GM19023 (cell line): ENCODE measurements around the gene PHYH.
"Not testable (repeated sequence)": the region's sequence is repeated elsewhere in the genome, so short reads cannot be mapped to it uniquely, and the experiment has no call there.

Source experiments
- ATAC-seq: cut with Tn5 transposase; IDR thresholded peaks from one replicate; pipeline ENCODE4 v1.9.1; 2021; ENCODE audit warnings: mild to moderate bottlenecking, moderate library complexity; ENCODE audit not compliant: unreplicated experiment

Gene PHYH

DNA sequence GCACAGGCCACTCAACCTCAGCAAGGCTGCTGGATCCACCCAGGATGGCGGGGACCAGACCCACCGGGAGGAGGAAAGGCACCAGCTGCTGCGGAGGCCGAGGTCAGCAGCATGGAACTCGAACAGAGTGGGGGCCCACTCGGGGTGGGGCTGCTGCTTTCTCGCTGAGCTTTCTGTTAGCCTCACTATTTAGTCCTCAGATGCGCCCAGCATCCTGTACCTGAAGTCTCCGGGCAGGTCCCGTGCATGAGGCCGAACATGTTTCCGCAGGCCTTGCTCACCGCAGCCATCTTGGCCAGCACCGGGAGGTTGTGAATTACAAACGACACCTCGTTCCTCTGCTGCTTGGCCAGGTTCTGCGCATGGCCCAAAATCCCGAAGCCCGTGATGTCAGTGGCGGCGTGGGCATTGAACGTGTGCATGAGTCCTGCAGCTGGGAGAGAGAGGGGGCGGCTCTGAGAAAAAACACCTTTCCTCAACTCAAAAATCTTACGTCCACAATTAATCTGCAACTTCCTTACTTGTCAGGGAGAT, 22.8 kb upstream of the PHYH start:
- ATAC-seq, result no peak

DNA sequence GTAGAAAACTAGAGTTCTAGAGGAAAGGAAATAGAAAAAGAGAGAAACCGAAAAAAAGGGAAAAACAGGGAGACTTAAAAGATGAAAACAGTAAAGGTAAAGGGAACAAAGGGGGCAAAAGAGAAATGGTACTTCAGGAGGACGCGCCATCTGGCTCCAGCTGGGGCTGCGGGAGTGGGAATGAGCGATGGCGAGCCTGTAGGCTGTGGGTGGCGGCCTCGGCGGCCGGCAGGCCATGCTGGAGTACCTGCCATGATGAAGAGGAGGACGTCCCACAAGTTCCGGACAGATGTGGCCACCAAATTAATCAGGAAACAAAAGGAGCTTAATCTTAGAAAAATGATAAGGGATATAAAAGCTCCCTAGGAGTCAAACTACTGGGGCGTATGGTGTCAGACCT, 21.7 kb upstream of the PHYH start:
- ATAC-seq, result no peak

DNA sequence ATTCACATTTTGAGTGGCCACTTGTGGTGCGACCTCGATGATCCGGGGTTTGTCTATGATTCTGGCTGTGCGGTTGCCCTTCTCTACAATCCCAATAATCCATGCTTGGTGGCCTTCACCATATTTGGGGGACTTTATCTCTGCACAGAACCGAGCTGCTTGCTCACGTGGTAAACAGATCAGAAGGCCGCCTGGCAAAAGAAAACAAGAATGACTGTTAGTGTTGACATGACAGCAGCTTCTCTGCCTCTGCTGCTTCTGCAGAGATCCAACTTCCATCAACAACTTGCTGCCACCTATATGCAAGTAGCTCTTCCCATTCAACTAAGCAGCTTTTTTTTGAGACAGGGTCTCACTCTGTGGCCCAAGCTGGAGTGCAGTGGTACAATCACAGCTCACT, 19.3 kb upstream of the PHYH start:
- ATAC-seq, result no peak

DNA sequence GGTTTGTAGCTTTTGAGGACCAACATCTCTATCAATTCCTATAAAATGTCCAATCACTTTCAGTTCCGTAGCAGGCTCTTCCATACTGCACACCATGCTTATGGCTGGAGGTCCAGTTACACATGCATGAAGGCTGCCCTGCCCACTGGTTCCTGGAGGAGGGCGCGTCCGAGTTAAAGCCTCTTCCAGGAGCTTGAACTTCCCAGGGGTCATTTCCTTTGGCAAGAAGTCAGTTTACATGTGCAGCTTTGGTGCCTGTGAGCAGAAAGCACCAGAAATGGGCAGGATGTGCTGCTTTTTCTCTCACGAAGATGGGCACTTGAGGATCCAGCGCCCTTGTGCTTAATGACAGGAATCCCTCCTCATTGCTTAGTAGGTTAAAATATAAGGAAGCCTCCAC, 17.6 kb upstream of the PHYH start:
- no peak for ATAC-seq

DNA sequence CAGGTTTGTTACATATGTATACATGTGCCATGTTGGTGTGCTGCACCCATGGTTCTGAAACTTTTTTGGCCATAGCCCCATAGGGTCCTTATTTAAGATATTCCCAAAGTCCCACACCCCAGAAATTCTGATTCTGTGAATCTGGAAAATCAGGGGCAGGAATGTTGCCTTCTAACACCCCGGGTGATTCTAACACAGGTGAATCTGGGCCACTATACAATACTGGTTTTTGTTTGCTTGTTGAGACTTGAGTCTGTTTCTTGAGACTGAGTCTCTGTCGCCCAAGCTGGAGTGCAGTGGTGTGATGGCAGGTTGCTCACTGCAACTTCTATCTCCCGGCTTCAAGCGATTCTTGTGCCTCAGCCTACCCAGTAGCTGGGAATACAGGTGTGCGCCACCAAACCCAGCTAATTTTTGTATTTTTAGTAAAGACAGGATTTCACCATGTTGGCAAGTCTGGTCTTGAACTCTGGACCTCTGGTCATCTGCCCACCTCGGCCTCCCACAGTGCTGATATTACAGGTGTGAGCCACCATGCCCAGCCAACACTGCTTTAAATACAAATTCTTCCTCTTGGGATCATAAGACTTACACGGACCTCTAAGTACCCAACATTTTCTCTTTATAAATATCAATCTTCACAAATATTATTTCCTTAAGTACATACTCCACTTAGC, 16.9 kb upstream of the PHYH start:
- ATAC-seq, result no peak

DNA sequence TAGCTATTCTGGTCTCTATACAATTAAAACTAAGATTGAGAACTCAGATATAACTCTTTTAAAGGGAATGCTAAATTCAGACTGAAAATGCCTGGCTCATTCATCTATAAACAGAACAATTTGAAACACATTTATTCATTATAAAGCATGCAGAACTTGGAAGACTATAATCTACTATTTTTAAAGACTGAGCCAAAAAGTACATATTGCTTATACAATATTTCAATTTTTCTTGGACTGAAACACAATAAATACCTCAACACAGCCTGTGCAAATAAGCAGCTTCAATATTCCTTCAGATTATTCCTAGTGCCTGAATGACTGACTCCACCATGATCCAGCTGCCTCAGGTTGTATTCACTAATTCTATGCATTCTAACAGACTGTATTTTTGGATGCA, 15.5 kb upstream of the PHYH start:
- ATAC-seq, result no peak

DNA sequence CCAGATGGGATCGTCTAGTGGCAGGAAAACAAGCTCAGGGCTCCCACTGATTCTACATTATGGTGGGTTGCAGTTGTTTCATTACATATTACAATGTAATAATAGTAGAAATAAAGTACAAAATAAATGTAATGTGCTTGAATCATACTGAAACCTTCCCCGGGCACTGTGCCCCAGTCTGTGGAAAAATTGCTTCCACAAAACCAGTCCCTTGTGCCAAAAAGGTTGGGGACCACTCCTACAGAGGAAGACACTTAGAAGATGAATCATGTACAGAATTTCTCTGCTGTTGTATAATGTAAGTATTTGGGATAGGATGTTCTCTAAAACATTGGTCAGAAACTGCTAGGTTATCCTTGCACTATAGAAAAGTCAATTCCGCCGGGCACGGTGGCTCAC, 11.3 kb upstream of the PHYH start:
- no peak for ATAC-seq

DNA sequence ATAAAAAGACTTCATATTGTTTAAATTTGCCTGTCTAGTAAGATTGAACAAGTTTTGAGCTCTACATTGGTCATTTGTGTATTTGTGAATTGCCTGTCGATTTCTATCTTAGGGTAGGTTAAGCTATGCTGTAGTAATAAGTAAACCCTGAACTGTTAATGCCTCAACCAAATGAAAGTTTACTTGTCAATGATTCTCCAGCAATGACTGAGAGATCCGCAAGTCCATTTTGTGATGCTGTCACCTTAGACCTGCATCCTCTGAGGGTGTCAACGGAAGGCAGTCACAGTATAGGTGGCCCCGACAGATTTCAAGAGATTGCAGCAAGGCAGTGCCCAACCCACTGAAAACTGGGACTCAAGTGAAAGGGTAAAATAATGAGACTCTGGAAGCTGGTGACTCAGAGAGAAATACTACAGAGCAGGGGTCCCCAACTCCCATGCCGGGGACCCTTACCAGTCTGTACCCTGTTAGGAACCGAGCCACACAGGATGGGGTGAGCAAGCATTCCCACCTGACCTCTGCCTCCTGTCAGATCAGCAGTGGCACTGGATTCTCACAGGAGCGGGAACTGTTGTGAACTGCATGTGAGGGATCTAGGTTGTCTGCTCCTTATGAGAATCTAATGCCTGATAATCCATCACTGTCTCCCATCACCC, 10.8 kb upstream of the PHYH start:
- no peak for ATAC-seq

DNA sequence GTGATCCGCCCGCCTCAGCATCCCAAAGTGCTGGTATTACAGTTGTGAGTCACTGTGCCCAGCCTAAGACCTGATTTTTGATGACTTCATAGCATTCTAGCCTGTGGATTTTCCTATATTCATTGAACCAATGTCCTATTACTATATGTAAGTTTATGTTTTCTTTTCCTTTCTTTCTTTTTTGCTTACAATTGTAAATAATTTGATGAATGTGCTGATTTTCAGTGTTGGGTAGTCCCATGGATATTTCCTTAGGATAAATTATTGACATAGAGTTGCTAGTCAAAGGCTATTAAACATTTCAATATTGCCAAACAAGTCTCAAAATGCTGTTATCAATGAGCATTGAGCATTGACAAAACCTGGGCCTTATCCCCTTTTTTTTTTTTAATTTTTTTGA, 9.9 kb upstream of the PHYH start:
- ATAC-seq, result no peak

DNA sequence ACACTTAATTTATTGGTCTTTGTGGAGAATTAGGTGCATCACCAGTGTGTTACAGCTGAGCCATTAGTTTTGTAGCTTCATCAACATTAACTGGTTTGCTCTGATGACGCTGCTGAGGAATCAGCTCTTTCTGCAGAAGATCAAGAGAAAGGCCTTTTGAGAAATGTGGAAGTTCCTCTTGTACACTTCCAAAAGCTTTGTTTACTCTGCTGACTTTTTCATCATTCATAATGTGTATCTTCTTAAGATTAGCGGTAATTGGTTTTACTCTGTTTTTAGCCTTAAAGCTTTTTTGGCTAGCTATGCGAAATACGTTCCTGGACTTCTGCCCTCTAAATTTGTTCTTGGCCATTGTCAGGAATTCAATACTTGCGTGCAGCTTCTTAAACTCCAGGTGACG, 8.2 kb upstream of the PHYH start:
- ATAC-seq, result no peak

DNA sequence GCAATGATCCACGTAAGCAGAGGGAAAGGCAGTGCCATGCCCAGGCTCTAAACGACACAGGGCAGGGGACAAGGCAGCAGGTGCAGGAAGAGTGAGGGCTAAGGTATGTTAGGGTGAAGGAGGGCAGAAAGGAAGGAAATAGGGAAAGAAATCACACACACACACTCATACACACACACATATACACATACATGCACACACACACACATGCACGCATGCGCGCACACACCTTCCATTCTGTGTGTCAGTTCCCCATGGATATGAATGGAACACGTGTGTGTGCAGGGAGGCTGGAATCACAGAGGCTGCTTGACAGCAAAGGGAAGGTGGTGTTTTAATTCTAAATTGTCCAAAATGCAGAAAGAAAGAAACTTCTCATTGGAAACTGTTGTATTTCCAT, 6.2 kb upstream of the PHYH start:
- no peak for ATAC-seq

DNA sequence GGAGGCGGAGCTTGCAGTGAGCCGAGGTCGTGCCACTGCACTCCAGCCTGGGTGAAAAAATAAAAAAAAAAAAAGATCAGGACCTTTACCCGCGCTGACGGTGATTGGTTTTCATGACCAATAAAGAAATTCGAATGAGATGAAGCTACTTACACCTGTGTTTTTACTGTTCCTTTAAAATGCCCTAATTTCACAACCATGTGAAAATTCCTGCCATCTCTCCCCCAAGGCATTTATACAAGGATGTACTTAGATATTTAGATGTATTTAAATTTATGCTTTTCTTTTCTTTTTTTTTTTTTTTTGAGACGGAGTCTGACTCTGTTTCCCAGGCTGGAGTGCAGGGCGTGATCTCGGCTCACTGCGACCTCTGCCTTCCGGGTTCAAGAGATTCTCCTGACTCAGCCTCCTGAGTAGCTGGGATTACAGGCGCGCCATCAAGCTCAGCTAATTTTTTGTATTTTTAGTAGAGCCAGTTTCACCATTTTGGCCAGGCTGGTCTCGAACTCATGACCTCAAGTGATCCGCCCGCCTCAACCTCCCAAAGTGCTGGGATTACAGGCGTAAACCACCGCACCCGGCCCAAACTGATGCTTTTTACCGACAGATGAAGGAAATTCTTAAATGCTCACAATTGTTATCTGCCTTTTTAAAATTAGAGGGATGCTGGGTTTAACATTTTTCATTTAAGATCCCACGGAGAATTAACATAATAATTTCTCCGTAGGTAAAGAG, 3.1 kb upstream of the PHYH start:
- no peak for ATAC-seq

DNA sequence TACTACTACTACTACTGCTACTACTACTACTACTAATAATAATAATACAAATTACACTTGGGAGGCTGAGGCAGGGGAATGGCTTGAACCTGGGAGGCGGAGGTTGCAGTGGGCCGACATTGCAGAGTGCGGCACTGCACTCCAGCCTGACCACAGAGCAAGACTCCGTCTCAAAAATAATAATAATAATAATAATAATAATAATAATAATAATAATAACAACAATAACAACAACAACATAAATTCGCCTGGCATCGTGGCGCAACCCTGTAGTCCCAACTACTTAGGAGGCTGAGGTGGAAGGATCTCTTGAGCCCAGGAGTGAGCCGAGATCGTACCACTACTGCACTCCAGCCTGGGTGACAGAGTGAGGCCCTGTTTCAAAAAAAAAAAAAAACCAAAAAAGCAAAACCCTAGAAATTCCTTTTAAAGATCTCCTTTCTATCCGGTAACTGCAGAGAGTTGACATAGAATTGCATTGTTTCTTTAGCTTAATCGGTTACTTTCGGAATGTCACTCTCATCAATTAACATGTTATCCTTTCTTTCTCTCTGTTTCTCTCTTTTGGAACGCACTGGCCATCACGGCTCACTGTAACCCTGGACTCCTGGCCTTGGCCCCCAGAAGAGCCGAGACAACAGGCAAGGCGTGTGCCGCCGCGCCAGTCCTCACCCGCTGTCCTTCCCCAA, 972 bp downstream of the PHYH start:
- no peak for ATAC-seq

DNA sequence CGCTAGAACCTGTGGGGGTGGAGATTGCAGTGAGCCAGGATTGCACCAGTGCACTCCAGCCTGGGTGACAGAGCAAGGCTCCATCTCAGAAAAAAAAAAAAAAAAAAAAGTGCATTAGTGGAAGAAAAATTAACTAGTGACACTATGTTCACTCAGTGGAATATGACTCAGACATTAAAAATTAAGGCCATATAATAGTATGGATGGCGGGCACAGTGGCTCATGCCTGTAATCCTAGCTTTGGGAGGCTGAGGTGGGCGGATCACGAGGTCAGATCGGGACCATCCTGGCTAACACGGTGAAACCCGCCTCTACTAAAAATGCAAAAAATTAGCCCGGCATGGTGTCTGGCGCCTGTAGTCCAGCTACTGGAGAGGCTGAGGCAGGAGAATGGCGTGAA, 3.4 kb downstream of the PHYH start:
- ATAC-seq, result no peak

DNA sequence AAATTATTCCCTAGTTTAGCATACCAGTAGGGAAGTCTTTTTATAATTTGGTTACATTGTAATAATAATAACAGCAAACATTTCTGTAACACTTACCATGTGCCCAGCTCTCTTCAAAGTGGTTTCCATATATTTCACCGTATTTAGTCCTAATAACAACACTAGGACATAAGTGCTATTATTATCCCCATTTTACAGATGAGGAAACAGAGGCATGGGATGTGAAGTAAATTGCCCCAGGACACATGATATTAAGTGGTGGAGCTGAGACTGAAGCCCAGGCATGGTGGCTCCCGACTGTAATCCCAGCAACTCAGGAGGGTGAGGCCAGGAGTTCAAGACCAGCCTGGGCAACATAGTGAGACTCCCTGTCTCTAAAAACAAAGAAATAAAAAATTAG, 5.1 kb downstream of the PHYH start:
- ATAC-seq, result no peak

DNA sequence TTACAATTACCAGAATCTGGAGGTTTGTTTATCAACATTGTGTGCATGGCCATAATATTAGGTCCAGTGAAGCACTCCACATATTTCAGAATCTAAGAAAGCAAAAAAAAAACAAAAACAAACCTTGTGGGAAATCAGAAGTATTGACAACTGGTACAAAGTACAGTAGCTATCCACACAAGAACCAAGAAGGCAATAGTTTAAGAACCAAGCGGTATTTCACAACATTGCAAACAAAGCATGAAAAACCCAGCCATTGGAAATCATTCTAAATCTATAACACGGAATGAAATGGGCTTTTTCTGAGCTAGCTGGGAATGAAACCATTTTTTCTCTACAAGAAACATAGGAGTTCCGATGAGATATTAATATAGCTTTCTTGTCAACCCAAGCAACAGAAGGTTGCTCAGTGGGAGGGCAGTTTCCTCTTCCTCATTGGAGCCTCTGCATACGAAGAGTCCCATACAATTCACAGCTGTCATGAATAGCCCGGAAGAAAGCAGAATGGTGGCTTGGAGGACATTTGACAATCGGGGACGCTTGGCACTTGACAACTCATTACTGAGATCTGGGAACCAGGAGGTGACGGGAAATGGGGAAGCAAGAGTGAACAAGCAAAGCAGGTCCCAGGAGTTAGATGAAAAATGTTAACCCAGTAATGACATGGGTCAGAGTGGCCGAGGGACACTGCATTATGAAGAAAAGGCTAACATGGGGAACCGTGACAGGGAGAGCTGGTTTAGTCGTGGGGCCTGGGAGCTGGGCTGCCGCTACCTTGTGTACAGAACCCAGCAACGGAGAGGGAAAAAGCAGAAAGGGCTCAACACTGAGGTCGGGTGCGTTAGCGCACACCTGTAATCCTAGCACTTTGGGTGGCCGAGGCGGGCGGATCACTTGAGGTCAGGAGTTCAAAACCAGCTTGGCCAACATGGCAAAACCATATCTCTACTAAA, 7.8 kb downstream of the PHYH start:
- ATAC-seq, result no peak

DNA sequence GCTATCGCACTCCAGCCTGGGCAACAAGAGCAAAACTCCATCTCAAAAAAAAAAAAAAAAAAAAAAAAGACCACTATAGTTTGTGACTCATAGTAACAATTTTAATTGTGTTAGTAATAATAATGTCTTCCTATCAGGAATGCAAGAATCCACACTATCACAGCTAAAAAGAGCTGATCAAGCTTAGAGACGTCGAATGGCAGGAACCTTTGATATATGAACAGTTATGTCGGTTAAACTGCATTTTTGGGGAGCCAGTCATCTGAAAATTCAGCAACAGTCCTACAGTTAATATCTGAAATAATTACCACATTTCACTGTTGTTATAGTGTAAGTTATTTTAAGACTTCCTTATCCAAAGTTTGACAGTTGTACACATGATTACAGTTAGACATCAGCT, 8.8 kb downstream of the PHYH start:
- no peak for ATAC-seq

DNA sequence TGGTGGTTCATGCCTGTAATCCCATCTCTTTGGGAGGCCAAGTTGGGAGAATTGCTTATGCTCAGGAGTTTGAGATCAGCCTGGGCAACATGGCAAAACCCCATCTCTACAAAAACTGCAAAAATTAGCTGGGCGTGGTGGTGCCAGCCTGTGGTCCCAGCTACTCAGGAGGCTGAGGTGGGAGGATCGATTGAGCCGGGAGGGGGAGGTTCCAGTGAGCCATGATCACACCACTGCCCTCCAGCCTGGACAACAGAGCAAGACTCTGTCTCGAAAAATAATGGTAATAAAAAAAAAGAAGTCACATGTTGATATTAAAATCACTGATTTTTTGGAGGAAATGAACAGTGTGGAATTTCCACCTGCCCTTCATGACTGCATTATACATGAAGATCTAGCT, 15.8 kb downstream of the PHYH start:
- no peak for ATAC-seq

DNA sequence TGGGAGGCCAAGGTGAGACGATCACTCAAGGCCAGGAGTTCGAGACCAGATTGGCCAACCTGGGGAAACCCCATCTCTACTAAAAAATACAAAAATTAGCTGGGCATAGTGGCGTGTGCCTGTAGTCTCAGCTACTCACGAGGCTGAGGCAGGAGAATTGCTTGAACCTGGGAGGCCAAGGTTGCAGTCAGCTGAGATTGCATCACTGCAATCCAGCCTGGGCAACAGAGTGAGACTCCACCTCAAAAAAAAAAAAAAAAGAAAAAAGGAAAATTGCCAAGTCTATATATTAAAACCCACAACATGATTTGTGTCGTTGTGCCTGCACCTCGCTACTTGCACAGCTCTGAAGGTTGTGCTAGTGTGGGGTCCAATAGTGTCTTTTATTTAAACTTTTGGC, 17.5 kb downstream of the PHYH start:
- ATAC-seq, result not testable (repeated sequence)

DNA sequence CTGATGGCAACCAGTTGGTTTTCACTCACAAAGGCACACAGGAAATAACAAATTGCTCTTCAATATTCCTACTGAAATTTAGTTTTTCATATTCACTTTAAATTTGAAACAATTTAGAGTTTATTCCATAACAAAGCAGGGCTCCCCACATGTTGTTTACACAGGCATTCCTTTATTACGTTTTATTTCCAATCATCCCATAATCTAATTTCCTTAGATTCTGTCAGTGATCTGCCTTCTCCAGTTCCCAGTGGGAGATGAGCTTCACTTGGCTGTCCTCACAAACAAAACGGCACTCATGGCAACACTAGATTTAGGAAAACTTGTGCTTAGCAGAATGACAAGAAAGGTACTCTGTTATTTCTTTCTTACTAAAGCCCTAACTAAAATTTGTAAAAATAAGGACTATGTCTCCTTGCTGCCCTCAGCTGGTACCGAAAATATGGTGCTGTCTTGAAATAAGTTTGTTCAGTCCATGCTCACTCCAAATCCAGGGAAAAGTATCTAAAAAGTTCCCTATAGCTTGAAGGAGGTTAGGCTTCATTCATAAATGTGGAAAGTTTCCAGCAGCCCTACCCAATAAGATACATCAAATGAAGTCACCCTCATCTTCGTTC, 23.0 kb downstream of the PHYH start:
- no peak for ATAC-seq
